Epithelial cell of proximal tubule (primary cell): ENCODE data around the gene FBXL15. TPM values are rescaled to one million over a fixed set of nuclear protein-coding genes. Genes with fewer than 3 reads are reported as not detected.
A peak's percentile ranks its signal among the peaks of the same experiment; 100 is the strongest.

Source experiments
- DNase-seq: peaks from one replicate; pipeline ENCODE4 v3.0.0-alpha.2; 2011; ENCODE audit warnings: low read depth
- H3K4me3 ChIP-seq: 2 replicates; pipeline ENCODE4 v1.5.1; 2011; ENCODE audit warnings: low read depth, mild to moderate bottlenecking, low read length
- CTCF ChIP-seq: conservative IDR thresholded peaks from 2 replicates; pipeline ENCODE4 v1.5.1; 2012; ENCODE audit warnings: low read depth, mild to moderate bottlenecking, low read length
- total RNA-seq: library from RNA; depleted of rRNA; stranded (reverse); fragments of >200 nt; gene quantifications from 2 replicates; pipeline ENCODE4 v1.2.3, GENCODE V29; 2015

FBXL15 gene
- total RNA-seq, 1 donor from 2014 or later: 34.6 TPM

- no peak for TF ChIP-seq CTCF
- DNase-seq: no peak
- peak overlapping the region; percentile 64 for H3K4me3 ChIP-seq
These were observed 15.7 kb downstream of the FBXL15 start for GRCh38 chr10:102436312-102436711.

GRCh38 chr10:102437515-102437914 is 16.9 kb downstream of the FBXL15 start:
- no peak for DNase-seq
- peak overlapping the region; percentile 28 for H3K4me3 ChIP-seq
- TF ChIP-seq CTCF: no peak

GRCh38 chr10:102438374-102438773 is 17.7 kb downstream of the FBXL15 start:
- DNase-seq: no peak
- TF ChIP-seq CTCF: no peak
- H3K4me3 ChIP-seq: peak overlapping the region; percentile 26

- TF ChIP-seq CTCF: no peak
- no peak for DNase-seq
- no peak overlapping the region for H3K4me3 ChIP-seq
These were observed 24.2 kb downstream of the FBXL15 start for GRCh38 chr10:102444851-102445250.

GRCh38 chr10:102449321-102450123 is 28.9 kb downstream of the FBXL15 start:
- peak overlapping the region; percentile 95 for H3K4me3 ChIP-seq
- no peak for TF ChIP-seq CTCF
- no peak for DNase-seq

- no peak for TF ChIP-seq CTCF
- peak overlapping the region; percentile 95 for H3K4me3 ChIP-seq
- no peak for DNase-seq
These were observed 29.4 kb downstream of the FBXL15 start for GRCh38 chr10:102450124-102450373.
